Dermis blood vessel endothelial cell (primary cell): ENCODE results near the gene ATP6V0E1. TPM values are rescaled to one million over a fixed set of nuclear protein-coding genes. Genes with fewer than 3 reads are reported as not detected.

ENCODE experiments used
- DNase-seq: peaks from one replicate; pipeline ENCODE4 v3.0.0; 2010
- total RNA-seq: library from RNA; depleted of rRNA; stranded (reverse); fragments of >200 nt; gene quantifications from 2 replicates; pipeline ENCODE4 v1.2.3, GENCODE V29; 2014

The ATP6V0E1 gene
- total RNA-seq, 1 donor from 2014 or later, result 253 TPM

DNA sequence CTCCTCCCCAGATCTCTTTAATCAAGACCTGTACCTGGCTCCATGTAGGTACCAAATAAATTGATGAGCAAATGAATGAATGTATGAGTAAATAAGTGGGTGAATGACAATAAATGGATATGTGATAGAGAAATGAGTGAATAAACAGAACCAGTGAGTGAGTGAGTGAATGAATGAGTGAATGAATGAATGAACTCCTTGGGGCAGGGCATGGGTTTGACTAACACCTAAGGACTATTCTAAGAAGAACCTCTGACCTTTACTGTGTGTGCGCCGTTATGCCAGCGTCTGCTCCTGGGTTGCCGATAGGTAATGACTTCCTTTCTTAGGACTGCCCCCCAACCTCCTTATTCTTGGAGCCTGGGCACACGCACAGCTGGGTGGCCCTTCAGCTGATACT, 26.1 kb upstream of the ATP6V0E1 start:
- DNase-seq, result no peak

DNA sequence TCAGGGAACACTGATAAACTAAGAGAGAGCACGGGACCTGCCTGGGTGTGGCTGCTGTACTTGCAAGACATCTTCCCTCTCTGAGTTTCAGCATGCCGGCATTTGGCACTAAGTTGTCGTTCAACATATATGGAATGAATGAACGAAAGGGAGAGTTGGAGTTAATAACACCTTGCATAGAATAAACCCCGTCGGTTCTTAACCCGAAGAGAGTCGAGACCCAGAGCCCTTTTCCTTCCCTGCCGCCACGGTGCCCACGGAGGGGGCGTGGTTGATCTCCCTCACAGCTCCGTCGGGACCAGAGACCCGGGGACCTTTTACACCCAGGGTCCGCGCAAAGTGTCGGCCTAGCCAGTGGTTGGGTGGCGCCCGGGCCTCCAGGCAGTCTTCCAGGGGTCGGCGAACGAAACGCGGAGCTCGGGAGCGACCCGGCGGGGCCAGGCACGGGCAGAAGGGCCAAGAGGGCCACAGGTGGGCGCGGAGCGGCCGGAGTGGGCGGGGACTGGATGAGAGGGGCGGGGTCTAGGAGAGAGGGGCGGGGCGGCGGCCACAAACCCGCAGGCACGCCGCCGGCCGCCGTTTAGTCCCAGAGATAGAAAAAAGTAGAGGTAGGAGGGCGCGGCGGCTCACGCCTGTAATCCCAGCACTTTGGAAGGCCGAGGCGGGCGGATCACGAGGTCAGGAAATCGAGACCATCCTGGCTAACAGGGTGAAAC, 25.1 kb upstream of the ATP6V0E1 start:
- peak; percentile 82 for DNase-seq

DNA sequence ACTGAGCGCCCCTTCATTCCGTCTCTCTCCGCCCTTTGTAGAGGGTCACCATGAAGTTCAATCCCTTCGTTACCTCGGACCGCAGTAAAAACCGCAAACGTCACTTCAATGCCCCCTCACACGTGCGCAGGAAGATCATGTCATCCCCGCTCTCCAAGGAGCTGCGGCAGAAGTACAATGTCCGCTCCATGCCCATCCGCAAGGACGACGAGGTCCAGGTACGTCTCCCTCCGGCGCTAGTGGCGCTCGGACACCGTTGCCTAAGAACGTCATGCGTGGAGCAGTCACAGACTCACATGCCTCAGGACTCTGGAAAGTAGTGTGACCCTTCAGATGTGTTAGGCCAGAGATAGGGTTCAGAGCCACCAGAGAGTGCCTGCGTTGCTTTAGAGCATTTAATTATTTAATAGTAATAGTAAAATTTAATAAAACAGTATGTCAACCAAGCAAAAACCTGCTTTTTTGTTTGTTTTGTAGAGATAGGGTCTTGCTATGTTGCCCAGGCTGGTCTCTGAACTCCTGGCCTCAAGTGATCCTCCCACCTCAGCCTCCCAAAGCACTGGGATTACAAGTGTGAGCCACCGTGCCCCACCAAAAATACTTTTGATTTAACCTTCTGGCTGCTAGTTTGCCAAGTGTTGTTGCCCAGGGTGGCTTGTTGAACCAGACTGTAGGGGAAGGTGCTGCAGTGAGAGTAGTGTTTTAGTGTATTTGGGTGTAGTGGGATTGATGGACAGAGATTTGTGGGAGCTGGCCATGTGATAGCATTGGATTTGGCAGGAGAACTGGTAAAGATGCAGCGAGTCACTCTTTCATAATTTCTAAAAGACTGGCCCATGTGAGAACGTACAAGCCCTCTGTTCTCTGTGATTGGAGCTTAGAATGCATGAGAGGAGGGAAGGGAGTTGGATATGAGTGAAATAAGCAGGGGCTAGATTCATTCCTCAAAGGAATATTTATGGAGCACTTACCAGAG, 23.5 kb upstream of the ATP6V0E1 start:
- DNase-seq, result peak; percentile 33

DNA sequence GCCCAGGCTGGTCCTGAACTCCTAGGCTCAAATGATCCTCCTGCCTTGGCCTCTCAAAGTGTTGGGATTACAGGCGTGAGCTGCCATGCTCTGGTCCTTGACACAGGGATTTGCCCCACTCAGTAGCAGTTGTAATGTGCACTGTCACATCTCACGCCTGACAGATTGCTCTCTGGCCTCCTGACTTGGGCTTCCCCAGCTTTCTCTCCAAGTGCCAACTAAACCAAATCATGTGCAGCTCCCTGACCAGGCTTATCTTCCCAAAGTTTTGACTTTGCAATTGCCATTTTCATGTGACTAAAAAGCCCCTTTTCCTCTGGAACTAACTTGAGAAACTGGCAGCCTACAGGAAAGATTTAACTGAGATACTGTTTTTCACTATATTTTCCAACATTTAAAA, 13.7 kb upstream of the ATP6V0E1 start:
- DNase-seq, result no peak

DNA sequence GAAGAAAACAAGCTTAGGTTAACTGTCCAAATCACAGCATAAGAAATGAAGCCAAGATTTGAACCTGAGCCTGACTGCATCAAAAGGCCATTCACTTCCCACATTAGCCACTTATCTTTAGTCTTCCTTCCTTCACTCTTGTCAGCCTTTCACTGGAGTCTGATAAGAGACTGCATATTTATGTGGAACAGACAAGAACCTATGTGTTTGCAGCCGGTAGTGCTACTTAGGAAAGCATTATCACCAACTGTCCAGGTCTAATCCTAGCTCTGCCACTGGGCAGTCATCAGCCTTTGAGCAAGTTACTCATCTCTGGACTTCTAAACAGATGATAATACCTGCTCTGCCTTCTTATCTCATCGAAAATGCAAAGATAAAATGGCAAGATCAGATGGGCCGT, 12.1 kb upstream of the ATP6V0E1 start:
- DNase-seq, result no peak

DNA sequence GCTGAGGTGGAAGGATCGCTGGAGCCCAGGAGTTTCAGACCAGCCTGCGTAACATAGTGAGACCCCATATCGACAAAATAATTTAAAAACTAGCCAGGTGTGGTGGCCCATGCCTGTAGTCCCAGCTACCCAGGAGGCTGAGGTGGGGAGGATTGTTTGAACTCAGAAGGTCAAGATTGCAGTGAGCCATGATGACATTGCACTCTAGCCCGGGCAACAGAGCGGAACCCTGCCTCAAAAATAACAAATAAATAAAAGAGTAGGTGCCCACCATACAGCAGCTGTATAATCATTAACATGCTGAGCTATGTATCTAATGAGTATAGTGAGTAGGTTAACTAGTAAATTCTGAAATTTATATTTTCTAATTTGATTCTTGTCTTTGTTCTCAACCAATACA, 11.0 kb upstream of the ATP6V0E1 start:
- DNase-seq, result no peak

DNA sequence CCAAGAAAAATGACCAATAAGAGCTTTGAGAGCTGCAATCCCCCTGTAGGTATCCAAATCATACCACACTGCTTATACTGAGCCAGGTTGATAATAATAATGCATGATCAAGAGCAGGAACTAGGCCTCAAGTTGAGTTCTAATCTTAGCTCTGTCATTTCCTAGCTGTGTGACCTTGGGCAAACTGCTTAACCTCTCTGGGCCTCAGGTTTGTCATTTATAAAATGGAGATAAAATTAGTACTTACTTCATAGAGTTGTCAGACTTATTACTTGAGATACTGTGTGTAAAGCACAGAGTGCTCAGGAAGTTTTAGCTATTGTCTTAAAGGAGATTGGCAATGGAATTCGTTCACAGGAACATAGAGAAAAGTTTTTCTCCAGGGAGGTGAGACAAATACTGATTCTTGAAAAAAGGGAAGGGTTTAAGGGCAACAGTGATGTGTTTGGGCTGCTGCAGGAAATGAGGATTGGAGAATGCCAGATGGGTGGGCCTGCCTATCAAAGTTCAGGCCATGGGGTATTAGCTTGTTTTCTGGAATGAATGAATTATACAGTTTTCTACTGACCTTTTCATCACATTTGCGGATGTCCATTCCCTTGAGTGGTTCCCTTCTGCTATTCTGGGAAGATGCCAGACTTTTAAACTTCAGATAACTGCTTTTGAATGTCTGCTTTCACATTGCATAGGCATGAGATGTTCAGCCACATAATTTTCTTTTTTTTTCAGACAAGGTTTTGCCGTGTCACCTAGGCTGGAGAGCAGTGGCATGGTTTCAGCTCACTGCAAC, 10.2 kb upstream of the ATP6V0E1 start:
- DNase-seq, result no peak

DNA sequence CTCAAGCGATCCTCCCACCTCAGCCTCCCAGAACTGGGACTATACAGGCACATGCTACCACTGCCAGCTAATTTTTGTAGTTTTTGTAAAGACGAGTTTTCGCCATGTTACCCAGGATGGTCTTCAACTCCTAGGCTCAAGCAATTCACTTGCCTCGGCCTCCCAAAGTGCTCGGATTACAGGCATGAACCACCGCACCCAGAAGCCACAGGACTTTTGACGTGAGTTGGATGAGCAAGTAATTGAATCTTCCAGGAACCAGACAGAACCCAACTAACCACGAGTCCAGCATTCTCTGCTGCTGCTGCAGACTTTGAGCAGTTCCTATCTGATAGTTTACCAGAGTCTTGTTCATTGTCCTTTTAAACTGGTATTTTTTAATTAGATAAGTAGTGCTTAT, 9.6 kb upstream of the ATP6V0E1 start:
- DNase-seq, result no peak

DNA sequence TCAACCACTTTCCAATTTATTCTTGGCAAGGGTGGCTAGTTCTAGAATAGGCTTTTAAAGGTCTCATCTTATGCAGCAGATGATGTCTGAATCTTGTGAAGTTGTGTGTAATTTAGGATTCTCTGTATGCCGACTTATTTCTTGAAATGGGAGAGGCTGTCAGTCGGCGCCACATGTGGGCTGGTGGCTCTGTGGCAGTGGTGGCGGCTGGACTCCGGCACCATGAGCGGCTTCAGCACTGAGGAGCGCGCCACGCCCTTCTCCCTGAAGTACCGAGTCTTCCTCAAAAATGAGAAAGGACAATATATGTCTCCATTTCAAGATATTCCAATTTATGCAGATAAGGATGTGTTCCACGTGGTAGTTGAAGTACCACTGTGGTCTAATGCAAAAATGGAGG, 8.3 kb upstream of the ATP6V0E1 start:
- DNase-seq, result no peak

DNA sequence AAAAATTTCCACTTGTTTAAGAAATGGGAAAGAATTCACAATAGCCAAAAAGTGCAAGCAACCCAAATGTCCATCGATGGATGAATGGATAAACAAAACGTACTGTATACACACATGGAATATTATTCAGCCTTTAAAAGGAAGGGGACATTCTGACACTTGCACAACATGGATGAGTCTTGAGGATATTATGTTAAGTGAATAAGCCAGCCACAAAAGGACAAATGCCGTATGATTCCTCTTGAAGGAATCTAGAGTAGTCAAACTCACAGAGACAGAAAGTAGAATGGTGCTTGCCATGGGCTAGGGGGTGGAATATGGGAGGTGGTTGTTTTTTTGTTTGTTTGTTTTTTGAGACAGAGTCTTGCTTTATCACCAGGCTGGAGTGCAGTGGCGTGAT, 3.8 kb upstream of the ATP6V0E1 start:
- DNase-seq, result no peak

DNA sequence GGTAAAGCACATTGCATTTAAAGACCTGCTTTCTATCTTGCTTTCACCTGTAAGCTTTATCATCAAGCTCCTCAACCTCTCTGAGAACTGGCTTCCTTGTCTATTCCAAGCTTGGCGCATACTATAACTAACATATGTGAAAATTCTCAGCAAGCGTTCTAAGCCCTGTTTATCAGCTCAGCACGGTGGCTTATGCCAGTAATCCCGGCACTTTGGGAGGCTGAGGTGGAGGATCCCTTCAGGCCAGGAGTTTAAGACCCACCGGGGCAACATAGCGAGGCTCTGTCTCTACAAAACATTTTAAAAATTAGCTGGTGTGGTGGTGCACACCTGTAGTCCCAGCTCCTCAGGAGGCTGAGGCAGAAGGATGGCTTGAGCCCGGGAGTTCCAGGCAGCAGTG, 1.6 kb upstream of the ATP6V0E1 start:
- DNase-seq, result no peak

DNA sequence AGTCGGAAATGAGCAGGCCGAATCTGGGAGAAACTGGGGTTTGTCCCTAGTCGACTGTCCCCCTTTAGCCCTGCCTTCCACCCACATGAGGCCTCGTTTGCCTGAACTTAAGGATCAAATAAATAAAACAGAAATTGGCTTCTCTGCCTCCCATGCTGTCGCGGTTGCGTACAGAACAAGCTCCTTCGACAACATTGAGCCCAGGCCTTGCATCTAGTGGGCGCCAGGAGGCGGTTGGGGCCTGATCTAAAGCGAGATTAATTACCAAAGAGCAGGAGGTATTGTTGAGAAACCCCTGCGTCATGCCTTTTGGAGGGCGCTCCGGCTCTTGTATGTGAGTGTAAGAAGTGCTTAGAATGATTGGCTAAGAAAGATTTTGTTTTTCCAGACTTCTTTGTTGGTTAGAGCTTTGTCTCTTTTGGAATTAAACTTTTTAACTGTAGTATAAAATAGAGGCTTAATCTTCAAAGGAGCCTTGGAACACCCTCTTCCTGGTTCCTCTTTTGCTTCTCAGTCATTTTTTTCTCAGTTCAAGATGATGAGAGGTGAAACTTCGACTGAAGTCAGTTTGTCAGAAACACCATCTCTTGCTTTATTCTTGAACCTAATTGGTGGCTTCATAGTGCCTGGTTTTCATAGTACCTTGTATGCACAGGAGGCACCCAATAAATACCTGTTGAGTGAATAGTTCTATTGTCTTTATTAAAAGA, 828 bp downstream of the ATP6V0E1 start:
- DNase-seq, result peak; percentile 92

DNA sequence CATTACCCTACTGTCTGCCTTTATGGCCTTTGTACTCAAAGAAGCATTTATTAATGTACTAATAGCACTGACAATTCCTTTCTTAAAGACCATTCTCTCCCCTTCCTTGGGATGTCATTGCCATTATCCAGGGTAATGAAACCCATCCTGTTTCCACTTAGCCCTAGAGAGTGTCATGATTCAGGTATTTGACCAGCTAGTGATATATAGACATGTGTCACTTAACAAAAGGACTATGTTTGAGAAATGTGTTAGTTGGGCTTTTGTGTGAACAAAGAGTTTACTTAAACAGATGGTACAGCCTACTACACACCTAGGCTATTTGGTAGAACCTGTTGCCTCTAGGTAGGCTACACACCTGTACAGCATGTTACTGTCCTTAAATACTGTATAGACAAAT, 2.0 kb downstream of the ATP6V0E1 start:
- DNase-seq, result peak; percentile 13

DNA sequence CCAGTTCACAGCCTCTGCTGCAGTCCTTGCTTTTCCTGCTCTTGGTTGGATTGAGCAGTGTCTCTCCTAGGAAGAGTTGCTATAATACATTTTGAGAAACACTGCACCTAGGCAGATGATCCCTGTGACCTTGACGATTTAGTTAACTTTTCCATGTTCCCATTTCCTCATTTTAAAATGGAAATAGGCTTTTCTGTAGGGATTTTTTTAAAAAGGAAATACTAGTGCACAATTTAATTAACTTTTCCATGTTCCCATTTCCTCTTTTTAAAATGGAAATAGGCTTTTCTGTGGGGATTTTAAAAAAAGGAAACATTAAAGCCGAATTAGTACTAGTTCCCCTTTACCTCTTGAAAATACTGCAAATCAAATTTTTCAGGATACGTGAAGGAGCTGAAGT, 4.7 kb downstream of the ATP6V0E1 start:
- DNase-seq, result no peak

DNA sequence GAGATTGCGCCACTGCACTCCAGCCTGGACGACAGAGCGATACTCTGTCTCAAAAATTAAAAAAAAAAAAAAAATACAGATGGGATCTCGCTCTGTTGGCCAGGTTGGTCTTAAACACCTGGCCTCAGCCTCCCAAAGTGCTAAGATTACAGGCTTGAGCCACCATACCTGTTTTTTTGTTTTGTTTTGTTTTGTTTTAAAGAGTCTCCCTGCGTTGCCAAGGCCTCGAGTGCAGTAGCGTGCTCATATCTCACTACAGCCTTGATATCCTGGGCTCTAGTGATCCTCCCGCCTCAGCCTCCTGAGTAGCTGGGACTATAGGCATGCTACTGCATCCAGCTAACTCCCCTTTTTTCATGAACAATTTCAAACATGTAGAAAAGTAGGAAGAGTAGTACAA, 7.2 kb downstream of the ATP6V0E1 start:
- DNase-seq, result no peak

DNA sequence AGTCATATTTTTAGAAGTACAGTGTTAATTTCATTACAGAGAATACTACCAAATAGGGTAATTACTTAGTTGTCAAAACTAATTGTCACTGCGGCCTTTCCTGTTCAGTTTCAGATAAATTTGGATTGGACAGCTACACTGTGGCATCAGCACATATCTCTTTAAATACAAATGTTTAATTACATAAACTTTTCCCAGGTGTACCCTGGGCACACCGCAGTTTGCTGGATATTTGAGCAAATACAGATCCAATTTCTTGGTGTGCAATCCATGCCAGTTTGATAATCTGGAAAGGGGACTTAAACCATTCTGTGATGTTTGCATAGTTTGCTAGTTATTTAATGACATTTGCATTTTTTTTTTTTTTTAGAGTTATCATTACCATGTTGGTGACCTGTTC, 10.8 kb downstream of the ATP6V0E1 start:
- DNase-seq, result no peak

DNA sequence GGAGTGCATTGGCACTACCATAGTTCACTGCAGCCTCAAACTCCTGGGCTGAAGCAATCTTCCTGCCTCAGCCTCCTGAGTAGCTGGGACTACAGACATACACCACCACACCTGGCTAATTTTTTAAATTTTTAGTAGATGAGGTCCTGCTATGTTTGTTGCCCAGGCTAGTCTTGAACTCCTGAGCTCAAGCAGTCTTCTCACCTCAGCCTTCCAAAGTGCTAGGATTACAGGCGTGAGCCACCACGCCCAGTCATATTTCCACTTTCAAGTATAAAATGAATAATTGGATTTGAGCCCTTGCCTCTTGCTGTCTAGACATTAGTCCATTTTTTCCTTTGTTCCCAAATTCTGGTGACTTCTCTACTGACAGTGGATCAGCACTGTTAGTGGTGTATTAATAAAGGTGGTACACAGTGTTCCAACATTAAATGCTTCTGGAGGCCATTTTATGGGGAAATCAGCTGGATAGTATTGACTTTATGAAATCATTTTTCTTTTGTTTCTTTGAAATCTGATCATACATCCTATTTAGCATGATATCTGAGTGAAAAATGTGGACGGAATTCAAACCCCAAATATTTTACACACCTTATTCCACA, 15.9 kb downstream of the ATP6V0E1 start:
- no peak for DNase-seq

DNA sequence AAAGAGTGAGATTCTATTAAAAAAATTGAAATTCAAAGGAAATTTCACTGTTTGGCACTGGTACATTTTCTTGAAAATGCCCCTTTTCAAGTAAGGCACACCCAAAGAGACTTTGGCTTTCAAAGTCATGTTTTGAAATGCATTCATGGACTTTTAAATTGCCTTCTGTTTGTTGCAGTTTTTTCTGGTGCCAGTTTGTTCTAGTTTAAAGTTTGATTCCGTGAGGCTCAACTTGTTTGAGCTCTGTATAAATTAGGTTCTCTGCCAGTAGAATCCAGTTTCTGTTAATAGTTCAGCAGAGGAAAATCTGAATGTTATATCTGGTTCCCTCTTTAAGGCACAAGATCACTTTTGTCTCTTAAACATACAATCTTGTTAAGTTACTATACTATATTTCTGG, 16.4 kb downstream of the ATP6V0E1 start:
- no peak for DNase-seq

DNA sequence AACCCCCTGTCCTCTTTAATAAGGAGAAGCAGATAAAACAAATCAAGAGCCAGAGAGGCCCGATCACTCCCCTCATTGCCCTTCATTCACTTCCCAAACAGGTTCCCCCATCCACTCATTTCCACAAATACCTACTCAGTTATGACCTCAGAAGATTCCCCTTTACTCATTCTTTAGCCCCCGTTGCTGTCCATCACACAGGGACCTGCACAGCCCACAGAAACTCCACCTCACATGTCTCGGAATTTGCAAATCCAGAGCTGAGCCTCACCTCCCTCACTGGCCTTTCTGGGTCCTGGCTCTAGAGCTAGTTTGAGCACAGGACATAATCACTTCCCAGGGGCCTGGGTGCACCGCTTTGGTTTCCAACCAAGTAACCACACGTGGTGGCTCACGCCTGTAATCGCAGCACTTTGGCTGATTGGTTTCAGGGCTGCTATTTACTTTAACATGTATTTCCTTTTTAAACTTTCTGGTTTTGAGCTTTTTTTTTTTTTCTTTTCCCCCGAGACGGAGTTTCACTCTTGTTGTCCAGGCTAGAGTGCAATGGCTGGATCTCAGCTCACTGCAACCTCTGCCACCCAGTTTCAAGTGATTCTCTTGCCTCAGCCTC, 17.8 kb downstream of the ATP6V0E1 start:
- no peak for DNase-seq

DNA sequence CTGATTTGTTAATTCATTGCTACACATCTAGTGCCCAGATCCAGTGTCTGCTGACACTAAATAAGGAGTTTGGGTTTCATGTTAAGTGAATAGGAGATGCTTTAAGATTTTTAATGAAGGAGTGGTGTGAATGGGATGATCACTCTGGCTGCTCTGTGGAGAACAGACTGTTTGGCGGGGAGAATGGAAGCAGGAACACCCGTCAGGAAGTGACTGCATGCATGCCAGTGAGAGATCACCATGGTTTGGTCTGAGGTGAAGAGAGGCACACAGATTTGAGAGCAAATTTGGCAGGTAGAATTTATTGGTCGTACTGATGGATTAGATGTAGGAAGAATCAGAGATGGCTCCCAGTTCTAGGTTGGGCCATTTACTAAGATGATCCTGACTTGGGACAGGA, 19.8 kb downstream of the ATP6V0E1 start:
- DNase-seq, result peak; percentile 51

DNA sequence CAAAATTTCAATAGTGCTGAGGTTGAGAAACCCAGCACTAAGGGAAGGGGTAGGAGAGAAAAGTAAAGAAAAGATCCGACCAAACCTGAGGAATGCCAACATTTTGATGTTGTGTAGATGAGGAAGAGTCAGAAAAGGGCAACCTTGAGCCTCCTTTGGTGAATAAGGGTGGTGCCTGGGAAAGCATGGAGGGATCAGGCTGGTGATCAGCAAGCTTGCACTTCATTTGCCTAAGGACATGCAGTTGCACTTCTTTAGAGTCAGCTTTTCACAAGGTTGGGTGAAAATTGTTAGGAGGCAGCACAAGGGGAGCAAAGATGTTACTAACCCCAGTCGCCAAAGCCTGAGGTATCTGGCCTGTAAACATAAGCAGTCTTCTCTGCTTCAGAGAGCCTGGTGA, 20.4 kb downstream of the ATP6V0E1 start:
- DNase-seq, result no peak

DNA sequence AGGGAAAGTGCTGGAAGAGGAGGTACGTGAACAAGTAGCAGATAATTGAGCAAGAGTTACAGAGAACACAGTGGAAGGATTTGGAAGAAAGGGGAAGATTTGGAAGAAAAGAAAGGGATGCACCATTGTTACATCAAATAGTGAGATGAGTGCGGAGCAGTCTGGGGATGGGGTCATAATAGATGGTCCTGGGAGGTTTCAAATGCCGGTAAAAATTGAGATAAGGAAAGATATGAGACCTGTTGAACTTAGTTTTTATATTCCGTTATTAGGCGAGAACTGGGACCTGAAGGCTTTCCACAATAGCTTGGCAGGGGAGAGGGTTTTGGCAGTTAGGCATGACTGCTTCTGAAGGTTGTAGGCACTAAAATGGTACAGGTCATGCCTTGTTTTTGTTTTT, 20.9 kb downstream of the ATP6V0E1 start:
- no peak for DNase-seq
